ENCODE measurements around the gene ASB1.

ASB1 gene

DNA sequence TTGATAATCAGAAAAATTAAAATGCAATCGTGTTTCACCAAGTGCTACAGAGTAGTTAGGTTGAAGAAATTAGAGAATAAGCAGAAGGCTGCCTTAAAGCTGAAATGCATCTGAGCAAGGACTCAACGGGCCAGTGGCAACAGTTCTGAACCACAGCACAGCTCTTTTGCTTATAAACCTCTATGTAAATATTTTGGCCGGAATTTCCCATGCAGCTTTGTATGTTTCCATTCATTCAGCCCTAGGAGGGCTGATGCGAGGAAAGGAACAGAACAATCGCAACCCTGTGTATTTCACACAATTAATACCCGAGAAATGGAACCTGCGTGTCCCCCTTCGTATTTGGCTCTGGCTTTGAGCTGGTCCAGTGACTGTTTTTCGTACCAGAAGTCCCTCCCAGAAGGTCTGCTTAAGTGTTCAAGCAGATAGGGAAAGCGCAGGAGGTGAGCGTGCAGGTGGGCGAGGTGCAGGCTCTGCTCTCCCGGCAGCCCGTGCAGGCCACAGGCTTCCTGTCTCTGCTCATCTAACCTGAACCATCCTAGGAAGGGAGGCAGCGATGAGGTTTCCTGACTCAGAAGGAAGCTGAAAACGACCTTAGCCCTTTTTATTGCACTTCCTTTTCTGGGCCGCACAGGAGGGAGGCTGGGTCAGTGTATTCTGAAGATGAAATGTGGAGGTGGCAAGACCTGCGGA lies 67.3 kb downstream of the ASB1 start:
- no peak for DNase-seq (ENCODE audit: low read depth in 4 of 4, low spot score in 1 of 4)

DNA sequence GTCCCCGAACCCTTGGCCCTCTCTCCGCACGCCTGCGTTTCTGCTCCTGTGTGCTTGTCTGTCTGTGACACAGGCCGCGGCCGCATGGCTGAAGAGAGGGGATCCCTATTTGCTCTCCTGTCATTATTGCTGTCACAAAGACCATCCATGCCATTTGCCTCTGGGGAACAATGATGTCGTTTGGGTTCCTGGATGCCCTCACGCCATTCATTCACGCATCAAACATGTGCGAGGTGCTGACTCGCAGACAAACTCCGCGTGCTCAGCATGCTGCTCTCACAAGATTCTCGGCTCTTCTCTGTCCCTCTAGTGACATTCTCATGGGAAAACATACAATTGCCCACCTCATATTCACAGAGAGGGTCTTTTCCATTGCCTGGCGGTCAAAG lies 67.8 kb downstream of the ASB1 start:
- no peak for DNase-seq (ENCODE audit: low read depth in 4 of 4, low spot score in 1 of 4)

DNA sequence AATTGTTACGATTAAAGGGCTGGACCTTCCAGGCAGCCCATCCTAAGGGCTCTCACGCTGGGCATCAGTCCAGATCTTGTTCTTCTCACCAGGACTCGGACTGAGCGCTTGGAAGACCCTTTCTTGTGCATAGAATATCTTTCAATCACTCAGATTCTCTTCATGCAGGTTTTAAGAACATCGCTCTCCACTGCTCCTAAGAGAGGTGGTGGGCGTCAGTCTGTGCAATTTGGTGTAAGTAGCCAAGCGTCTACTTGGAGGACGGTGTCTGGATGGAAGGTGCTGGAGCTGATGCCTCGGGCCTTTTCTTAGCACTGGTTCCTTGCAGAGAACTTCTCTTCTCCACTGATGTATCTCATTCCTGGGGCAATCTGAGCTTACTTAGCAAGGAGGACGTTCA lies 68.7 kb downstream of the ASB1 start:
- no peak for DNase-seq (ENCODE audit: low read depth in 4 of 4, low spot score in 1 of 4)

DNA sequence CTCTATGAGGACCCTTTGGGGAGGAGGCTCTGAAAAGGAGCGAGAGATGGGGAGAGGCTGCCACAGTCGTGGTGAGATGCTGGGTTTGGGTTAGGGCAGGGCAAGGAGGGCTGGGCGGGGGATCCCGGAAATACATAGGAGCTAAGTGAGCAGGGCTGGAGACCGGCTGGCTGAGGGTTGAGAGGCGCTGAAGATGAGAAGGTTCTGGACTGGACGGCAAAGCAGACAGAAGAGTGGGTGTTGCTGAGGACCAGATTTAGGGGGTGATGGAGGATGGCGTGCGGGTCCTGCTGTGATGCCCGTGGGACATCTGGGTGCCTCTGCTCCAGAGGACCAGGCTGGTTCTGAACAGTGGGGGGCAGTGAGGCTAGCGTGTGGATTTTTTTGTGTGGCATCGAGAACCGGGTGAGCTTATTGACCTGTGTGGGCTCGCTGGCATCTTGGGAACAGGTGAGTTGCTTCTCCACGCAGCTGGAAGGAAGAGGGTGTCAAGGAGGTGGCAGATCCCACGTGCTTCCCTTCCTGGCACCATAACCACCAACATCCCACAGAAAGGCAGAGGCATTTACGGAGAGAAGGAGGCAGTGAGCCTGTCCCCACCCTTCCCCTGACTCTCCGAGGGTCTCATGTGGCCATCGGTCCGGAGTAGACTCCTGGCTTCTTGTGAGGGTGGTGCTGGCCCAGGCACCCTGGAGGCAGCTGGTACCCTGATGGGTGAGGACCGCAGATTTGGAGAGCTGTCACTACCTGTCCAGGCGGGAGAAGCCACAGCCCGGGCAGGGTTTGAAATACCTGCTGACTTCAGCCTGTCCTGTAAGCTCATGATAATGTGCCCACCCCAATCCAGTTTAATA lies 70.3 kb downstream of the ASB1 start:
- no peak for DNase-seq (ENCODE audit: low read depth in 4 of 4, low spot score in 1 of 4)

DNA sequence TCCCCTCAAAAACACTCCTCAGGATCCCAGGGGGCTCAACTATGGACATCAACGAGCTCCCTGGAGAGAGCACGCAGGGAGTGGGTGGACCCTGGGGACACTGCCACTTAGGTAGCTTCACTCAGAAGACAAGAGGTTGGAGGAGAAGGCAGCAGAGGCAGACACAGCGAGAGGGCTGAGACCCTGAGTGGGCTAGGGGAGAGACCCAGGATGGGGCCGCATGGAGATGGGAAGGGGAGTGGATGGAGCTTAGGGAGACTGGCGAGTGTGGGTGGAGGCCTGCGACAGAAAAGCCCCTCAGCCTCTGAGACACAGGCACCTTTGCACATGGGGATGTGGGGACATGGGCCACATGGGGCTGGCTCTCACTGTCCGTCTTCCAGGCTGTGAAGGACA lies 70.9 kb downstream of the ASB1 start:
- DNase-seq (ENCODE audit: low read depth in 4 of 4, low spot score in 1 of 4): no peak

DNA sequence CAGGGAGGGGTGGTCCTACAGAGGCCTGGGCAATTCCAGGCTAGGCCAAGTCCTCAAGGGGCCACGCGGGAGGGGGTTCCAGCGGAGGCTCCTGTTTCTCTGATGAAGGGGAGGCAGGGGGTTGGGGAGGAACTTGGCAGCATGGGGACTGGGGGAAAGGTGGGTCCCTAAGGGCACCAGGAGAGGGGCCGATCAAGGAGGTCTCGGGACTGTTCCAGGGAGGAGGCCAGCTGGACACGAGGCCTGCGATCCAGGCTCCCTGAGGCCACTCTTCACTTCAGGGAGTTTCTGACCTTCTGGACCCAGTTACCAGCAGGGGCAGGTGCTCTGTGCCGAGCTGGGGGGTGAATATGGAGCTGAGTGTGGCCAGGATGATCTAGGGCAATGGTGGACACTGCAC lies 71.5 kb downstream of the ASB1 start:
- no peak for DNase-seq (ENCODE audit: low read depth in 4 of 4, low spot score in 1 of 4)

DNA sequence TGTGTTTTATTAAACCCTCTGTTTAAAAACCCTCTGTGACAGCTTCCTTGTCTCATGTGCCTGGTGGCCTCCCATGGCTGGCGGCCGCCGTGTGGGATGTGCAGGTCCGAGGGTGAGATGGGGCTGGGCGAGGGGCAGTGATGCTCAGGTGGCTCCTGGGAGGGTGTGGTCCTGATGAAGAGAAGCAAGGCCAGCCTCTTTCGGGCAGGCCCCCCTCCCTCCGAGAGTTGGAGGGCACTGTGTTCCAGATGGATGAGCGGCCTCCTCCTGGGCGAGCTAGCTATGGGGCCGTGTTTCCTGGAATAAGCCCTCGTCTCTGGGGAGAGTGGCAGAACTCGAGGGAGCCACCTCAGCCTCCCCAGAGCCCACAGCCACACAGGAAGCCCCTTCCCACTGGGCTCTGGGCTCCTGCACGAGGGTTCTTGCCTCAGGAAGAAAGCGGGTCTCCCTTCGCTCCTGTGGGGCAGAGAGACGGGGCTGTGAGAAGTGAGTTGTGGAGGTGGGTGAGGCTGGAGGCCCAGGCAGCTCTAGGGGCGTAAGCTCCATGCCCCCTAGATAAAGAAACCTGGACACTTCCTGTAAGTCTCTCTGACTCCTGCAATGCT lies 72.1 kb downstream of the ASB1 start:
- DNase-seq (ENCODE audit: low read depth in 4 of 4, low spot score in 1 of 4): no peak

DNA sequence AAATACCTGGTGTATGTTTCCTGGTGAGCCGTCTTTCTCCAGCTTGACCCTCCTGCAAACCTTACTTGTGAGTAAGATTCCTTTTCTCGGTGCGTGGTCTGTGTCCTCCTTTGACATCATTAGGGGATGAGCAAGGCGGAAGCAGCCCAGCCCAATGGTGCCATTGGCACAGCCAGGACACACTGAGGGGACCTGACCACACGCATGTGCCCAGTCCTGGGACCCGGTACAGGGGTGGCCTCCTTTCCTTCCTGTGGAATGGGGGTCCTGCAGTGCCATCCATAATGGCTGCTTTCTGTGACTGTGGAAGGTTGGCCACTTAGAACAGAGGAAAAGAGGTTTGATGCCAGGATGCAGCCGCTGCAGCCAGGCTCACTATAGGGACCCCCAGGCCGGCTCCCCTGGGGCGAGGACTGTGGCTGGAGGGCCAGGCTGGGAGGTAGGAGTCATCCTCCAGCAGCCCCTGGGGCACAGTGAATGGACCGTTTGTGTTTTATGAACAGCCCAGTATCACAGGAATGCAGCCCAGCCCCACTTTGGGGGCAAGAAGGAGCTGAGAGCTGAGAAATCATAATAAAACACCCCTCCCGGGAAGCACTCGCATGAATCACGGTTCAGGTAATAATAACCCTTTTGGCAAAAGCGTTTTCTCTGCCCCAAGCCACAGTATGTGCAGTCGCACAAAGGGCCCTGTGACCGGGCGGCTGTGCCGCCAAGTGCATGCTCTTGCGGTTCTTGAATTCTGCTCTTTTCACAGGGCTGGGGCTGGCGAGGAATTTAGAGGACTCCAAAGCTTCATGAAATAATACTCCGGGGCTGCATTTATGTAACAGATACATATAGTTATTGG lies 73.2 kb downstream of the ASB1 start:
- no peak for DNase-seq (ENCODE audit: low read depth in 4 of 4, low spot score in 1 of 4)

DNA sequence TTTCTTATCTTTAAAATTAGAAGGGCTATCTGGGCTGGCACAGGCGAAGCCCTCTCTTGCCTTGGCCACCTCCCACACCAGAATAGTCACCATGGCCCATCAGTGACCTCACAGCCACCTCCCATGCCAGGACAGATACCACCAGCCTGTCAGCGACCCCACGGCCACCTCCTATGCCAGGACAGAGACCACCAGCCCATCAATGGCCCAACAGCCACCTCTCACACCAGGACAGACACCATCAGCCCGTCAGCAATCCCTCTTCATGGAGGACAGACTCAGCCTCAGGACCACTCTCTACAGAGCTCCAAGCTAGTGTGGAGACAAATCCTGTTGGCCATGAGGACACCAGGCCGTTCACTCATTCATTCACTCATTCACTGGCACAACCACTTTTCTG lies 74.6 kb downstream of the ASB1 start:
- no peak for DNase-seq (ENCODE audit: low read depth in 4 of 4, low spot score in 1 of 4)
